HG03342 (cell line): ENCODE measurements around the gene FHIT.

Experiments
- ATAC-seq: cut with Tn5 transposase; IDR thresholded peaks from one replicate; pipeline ENCODE4 v1.9.1; 2021; ENCODE audit warnings: mild to moderate bottlenecking, moderate library complexity; ENCODE audit not compliant: unreplicated experiment

Gene FHIT

DNA sequence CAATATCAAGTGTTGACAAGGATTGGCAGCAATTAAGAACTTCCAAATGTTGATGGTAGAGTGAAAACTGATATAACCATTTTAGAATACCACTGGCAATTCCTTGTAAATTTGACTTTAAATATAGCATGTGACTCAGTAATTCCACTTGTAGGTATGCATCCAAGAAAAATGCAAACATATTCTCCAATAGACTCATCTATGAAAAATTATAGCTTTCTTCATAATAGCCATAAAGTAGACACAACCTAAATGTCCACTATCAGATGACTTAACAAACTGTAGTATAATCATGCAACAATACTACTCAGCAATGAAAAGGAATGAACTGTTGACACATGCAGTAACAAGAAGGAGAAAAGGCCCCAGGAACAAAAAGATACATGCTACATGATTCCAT lies 988.1 kb downstream of the FHIT start:
- no peak for ATAC-seq

DNA sequence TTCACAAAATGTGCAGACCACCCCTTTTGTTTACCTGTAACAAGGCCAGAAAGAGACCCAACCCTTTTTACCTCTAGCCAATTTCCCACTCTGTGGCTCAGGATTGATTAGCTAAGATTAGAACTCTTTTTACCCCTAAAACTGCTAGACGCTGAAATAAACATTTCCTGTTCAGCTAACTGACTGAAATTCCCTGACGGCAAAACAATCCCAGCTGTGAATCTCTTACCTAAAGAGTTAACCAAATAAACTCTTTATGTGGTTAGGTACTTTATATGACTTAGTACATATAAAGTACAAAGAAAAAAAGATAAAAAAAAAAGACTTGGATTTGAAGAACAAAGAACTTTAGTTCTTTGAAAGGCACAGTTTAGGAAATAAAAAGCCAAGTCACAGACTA lies 988.7 kb downstream of the FHIT start:
- no peak for ATAC-seq

DNA sequence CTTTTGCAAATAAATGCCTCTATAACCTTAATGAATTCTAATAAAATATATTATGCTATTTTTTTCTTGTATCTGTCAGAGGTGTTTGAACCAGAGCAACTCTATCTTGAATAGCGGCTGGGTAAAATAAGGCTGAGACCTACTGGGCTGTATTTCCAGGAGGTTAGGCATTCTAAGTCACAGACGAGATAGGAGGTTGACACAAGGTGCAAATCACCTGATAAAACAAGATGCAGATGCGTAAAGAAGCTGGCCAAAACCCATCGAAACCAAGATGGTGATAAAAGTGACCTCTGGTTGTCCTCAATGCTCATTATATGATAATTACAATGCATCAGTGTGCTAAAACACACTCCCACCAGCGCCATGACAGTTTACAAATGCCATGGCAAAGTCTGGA lies 990.7 kb downstream of the FHIT start:
- ATAC-seq: no peak

DNA sequence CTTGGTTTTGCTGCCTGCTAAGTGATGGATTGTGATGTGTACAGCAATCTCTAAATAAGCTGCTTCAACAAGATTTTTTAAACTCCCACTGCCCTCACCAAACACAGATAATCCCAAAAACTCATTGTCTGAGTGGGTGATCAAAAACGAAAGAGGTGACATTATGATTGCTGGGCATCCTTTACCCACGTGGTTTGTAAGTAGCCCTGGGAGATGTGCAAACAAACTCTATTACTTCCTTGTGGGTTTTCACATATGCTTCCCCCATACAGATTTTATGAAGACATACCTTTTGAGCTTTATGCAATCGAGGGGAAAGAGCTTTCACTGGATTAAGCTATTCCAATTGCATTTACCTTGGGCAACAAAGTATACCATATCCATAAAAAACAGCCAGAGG lies 1000.4 kb downstream of the FHIT start:
- ATAC-seq: no peak

DNA sequence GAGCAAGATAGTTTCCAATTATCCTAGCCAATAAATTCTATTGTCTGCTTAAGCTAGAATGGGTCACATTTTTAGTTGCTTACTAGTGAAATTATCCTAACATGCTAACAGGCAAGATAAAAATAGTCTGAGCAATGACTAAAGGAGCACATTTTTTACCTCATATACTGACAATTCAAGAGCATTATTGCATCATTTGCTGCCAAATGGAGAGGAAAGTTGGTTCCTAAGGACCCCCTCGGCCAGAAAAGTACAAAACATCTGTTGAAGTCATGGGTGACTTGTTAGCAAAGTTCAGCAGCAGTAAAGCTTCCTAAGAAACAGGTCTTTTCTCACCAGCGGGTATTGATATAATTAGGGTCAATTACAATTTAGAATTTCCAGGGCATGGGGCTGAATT lies 1001.0 kb downstream of the FHIT start:
- no peak for ATAC-seq

DNA sequence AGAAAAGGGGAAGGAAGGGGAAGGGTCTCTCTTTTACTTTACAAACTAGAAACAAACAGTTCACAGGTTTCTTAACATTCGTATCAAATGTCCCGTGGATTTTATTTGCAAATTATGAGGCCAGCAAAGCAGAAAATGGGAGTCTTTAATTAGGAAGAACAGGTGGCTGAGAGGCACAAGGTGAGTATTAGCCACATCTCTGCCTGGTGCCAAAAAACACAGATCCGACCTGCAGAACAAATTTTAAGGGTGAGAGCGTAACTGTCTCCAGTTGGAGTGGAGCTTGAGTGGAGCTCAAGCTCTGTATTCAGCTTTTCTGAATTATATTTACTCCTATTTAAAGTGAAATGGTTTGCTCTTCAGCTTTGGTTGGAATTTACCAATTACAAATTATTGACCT lies 1004.9 kb downstream of the FHIT start:
- ATAC-seq: no peak

DNA sequence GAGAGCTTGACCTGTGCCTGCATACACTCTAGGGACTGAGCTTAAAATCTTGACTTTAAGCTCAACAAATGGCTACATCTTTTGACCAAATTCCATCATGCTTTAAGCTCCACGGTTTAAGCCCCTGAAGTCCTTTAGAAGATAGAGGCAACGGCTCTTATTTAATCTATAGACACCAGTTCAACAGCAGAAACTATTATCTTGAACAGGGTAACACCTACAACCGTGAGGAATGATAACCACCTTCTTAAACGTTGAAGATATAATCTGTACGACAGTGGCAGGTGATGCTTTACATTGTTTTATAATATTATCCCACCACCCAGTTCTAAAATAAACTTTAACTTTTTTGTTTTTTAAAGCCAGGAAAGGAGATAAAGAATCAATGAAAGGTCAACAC lies 1007.8 kb downstream of the FHIT start:
- no peak for ATAC-seq

DNA sequence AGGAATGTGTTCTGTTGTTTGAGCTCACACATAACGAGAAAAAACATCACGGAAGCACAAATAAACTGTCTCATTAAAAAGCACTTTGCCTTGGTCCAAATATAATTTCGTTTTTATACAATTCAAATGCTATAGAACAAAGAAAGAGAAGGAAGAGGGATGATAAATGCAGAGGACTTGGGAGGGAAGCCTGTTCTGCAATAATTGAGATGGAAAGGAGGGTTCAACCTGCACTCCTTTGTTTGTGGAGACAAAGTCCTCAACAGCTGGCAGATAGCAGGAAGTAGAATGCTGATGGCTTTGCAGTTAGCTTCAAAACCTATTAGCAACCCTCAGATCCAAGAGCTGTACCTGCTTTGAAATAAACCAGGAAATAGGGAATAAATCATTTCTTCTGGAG lies 1010.8 kb downstream of the FHIT start:
- ATAC-seq: no peak

DNA sequence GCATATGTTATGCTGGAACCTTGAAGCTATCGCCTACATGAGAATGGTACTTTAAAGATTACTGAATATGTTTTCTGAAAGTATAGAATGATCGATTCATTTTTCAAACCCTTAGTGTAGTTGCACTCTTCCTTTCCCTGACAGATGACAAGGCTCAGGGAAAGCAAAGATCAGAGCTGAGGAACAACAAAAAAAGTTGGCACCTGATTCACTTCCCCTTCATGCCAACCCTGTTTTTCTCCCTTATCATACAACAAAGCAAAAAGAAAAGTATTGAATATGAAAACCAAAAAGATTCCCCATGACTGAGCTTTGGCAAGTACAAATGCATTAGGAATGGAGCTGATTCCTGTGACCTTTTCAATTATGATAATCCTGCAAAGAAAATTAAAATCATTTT lies 1012.7 kb downstream of the FHIT start:
- ATAC-seq: no peak

DNA sequence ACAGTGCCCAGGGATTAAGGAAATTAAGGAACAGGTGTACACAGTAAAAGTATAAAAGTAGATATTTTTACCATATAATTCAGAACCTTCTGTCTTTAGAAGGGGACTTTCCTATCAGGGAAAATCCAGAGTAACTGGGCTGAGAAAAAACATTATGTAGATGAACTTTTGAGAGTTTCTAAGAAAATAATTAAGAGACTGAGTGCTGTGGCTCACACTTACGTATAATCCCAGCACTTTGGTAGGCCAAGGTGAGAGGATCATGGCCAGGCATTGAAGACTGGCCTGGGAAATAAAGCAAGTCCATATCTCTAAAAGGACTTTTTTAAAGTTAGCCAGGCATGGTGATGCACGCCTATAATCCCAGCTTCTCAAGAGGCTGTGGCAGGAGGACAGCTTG lies 1021.8 kb downstream of the FHIT start:
- no peak for ATAC-seq

DNA sequence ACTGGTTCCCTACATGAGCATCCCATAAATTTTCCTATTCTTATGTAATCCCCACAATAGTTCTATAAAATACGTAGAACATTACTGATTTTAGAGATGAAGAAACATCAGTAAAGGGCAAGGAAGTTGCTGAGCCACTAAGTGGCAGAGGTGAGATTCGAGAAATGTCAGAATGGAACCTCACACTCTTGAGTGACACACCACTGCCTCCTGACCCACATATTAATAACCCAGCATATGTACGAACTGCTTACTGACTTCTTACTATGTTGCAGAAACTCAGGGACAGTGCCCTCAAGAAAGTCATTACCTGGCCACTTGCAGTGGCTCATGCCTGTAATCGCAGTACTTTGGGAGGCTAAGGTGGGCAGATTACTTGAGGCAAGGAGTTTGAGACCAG lies 1022.4 kb downstream of the FHIT start:
- ATAC-seq: no peak

DNA sequence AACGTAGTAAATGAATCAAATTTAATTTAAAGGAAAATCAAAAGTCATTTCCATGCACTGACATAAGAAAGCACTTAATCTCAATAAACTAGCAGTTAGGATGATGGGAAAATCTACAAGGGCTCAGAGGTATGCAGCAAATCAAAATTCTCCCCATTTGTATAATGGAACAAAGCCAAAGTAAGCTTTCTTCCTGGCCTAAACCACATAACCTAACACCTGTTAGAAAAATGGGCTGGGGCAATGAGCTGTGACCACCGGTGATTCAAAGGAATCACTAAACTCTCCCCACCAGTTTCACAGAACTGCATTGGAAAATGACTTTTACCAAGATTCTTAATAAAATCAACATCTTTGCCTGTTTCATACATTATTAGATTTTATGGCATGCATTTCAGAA lies 1024.3 kb downstream of the FHIT start:
- no peak for ATAC-seq

DNA sequence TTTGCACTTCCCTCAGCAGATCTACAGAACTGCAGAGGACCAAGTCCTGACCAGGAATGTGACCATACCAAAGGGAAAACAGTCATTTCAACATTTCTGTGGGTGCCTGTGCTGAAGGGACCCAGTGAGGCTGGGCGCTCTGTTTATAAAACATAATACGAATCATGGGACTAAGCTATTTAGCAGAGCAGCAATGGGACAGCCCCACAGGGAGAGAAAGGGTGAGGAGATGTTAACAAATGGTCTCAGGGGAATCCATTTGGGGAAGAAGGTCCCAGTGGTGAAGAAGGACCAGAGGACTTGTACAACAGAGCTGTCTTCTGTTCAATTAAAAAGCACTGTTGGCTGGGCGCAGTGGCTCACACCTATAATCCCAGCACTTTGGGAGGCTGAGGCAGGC lies 1025.4 kb downstream of the FHIT start:
- no peak for ATAC-seq

DNA sequence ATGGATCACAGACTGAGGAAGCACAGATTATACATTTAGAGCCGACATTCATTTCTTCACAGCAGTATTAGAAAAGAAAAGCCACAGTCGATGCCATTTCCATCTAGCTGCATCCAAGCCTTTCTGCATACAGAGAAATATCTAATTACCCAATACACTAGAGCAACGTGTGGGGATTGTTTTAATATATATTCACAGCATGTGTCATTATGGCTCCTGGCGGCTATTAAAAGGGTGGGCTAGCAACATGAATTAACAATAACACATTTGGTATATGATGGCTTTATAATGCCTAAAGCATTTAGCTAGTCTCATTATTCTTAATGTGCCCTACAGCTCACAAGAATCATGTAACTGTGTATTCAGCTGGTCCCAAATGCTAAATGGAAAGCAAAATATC lies 1030.5 kb downstream of the FHIT start:
- no peak for ATAC-seq

DNA sequence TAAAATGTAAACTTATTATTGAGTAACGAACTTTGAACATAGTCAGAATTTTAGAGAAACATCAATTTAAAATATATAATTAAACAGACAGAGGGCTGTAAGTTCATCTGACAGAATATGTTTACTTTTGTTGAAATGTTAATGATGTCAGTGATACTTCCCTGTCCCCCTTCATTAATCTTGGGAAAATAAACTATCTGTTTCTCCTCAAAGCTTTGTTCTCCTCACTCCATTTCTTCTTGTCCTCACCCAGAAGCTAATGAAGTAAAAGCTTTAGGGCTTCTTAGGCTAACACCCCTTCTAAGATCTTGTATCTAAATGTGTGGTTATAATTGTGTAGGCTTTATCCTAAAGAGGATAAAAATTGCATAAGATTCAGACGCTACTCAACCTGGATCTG lies 1031.8 kb downstream of the FHIT start:
- ATAC-seq: no peak

DNA sequence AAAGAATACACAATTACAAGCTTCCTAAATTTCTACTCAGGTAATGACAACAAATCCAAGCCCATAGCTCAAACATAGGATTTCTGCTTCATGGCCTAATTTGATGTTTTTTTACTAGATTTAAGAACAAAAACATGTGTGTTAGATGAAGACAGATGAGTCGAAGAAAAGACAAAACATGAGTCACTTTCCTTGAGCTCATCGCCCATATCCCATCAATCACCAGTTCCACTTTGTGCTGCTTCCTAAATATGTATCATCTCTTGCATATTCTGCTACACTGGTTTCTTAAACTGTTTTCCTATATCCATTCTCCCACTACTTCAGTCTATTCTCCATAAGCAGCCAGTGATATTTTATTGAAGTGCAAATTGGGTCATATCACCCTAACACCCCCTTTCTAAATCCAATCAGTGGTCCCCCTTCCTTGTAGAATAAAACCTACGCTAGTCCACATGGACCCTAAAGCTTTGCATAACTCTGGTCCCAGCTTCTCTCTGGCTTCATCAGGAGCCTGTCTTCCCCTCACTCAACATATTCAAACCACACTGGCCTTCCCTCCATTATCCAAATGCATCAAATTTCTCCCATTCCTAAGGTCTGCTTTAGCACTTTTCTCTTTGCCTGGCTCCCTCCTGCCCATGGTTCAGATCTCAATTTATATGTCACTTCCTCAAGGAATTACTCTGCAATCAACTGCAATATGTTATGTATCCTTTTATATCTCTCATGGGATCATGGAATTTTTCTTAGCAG lies 1033.9 kb downstream of the FHIT start:
- ATAC-seq: no peak

DNA sequence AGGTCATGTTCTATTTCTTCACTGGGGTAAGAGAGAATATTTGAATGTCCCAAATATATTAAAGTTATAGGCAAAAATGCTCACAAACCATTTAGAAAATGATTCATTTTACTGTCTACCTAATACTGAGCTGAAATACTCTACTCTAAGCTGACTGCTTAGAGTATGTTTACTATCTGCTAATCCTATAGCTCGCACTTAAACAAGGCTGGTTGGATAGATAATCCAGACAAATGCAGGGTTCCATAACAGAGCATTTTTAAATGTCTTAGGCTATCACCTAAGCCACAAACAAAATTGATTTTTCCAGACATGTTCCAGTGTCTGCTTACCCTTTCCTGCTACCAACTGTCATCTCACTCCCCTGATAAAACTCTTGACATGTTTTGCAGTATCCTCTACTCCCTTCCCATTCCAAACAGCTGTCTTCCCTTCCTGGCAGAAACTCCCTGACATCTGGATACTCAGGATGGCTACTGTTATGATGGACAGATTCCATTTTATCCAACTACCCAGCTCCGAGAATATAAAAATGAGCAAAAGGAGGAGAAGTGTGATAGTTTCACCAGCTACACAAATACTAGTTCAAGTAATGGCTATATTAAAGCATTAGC lies 1034.7 kb downstream of the FHIT start:
- no peak for ATAC-seq

DNA sequence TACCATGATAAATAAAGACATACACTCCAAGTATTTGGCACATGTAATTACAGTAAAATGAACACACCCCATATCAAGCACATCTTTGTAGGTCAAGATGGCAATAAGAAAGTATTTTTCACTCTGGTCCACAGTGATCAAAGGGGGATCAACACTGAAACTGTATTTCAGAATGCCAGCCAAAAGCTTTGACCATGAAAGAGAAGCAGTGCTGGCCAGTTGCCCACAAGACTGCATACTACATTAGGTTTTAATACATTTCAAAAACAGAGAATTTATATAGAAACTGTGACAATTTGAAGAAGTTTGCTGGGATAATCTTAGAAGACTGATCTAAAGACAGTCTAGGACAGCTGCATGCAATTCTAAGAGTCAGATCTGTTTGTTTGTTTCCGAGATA lies 1035.3 kb downstream of the FHIT start:
- no peak for ATAC-seq

DNA sequence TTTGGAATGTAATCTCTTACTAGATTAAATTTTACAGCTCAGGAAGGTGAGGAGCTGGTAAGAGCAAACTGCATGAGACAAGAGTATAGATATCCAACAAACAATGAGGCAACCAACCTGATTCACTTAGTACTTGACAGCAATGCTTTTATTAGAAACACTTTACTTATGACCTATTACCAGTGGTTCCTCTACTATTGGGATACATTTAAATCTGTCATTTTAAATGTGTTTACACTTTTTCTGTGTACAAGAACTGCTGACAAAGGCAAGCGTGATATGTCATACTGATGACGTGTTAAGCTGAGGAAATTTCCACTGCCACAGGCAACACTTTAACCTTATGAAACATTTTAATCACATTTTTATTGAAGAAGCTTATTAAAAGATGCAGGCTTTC lies 1043.3 kb downstream of the FHIT start:
- no peak for ATAC-seq

DNA sequence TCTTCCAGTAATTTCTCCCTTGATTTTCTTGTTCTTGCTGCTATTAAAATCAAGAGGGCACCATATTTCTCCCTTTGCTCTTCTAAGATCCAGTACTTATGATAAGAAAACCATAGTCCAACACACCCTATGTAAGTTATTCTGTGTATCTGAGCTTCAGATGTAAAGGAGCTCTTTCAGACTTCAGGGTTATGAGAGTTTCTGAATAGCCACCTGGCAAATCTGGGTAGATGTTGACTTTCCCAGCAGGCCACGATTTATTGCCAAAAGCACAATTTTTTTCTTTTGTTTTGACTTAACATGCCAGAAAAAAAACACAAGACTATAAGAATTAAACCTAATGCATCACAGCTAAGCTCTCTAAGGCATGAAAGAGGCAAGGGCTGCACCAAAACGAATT lies 1045.0 kb downstream of the FHIT start:
- ATAC-seq: no peak

DNA sequence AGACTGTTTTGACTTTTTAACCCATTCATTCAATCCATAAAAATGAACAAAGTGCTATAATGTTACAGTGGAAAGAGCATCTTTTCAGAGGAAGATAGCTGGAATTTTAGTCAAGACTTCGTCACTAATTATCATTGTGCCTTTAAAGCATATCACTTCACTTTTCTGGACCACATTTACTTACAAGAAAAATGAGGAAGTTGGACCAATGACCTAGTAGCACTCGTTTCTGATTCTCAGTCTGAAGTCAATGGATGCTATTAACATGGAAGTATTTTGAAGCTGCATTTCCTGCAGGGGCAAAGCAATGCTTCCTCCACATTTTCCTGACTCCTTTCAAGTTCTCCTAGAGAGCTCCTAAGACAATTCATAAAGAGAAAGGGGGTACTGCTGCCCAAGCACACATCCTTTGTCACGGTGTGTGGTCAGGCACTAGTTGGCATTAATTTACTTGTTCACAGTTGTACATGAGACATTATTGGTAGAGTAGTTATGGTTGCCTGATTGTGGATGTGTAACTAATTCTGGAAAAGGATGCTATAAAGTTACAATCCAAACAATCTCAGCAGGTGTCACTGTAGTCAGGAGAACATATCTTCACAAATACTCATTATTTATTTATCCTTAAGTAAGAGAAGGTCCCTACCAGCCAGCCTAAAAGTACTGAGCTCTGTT lies 1049.1 kb downstream of the FHIT start:
- no peak for ATAC-seq

DNA sequence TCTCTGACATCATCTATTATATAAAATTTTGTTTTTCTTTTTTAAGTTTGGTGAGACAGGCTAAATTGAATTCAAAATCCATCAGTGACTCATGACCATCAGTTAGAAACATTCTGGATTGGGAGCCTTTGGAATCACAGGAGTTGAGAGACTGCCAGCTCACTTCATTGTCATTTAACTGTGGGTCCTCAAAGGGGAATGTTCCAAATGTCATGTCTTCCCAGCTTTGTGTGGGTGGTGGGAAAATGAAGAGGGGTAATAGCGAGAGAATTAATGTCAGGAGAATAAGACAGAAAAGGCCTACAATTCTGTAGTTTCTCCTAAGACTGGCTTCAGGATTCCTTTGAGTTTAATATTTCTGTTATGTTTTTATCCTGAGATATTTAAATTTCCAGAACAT lies 1051.9 kb downstream of the FHIT start:
- no peak for ATAC-seq
